ENCODE data around the gene PDE4B. TPM values are rescaled to one million over a fixed set of nuclear protein-coding genes. Genes with fewer than 3 reads are reported as not detected.
A peak's percentile ranks its signal among the peaks of the same experiment; 100 is the strongest.

The PDE4B gene
- total RNA-seq, 1 donor from 2014 or later: 7.6 TPM

- H3K4me3 ChIP-seq (ENCODE audit: insufficient read depth, low read depth, low read length): no peak overlapping the region
- no peak overlapping the region for H3K27ac Mint-ChIP-seq (ENCODE audit: unreplicated experiment)
- H3K27me3 ChIP-seq (ENCODE audit: insufficient read depth, low read length): no peaks in the 10 kb centered on the region
- no peaks in the 10 kb centered on the region for H3K79me2 ChIP-seq (ENCODE audit: insufficient read depth, low read length)
- peaks cover 4% of the 10 kb centered on the region for H3K4me1 Mint-ChIP-seq (ENCODE audit: low read depth, unreplicated experiment)
- H3K4me2 ChIP-seq (ENCODE audit: low read length): no peak overlapping the region
- no peaks in the 10 kb centered on the region for H3K36me3 ChIP-seq (ENCODE audit: insufficient read depth, low read length)
- no peak overlapping the region for H2AFZ ChIP-seq (ENCODE audit: low read depth, low read length)
- DNase-seq (ENCODE audit: low read depth) (no peak), FAIRE-seq (no peak)
- H3K9me3 ChIP-seq (ENCODE audit: insufficient read depth, low read depth, low read length): no peaks in the 10 kb centered on the region
- H3K9me3 Mint-ChIP-seq (ENCODE audit: unreplicated experiment): no peaks in the 10 kb centered on the region
- no peaks in the 10 kb centered on the region for H3K36me3 Mint-ChIP-seq (ENCODE audit: low read depth, unreplicated experiment)
- peaks cover 3% of the 10 kb centered on the region for H3K27me3 Mint-ChIP-seq (ENCODE audit: low read depth, unreplicated experiment)
- no peak overlapping the region for H3K4me3 Mint-ChIP-seq (ENCODE audit: unreplicated experiment)
- H3K27ac ChIP-seq (ENCODE audit: low read depth, low read length): no peak overlapping the region
- no peak for TF ChIP-seq CTCF (IDR thresholded peaks at IDR 0.05; ENCODE audit: insufficient read depth, low read depth, low read length)
- no peak for TF ChIP-seq EZH2 (IDR thresholded peaks at IDR 0.05; ENCODE audit: insufficient read depth, low read length)
- no peaks in the 10 kb centered on the region for H4K20me1 ChIP-seq (ENCODE audit: insufficient read depth, low read length)
- no peak overlapping the region for H3K9ac ChIP-seq (ENCODE audit: low read length)
- peaks cover 6% of the 10 kb centered on the region for H3K4me1 ChIP-seq (ENCODE audit: insufficient read depth, low read length)
Observed at GRCh38 chr1:65955071-65955470, 162.4 kb downstream of the PDE4B start.

- no peaks in the 10 kb centered on the region for H3K79me2 ChIP-seq (ENCODE audit: insufficient read depth, low read length)
- no peaks in the 10 kb centered on the region for H3K27me3 ChIP-seq (ENCODE audit: insufficient read depth, low read length)
- Mint-ChIP-seq H3K27me3 (ENCODE audit: low read depth, unreplicated experiment) (no peaks in the 10 kb centered on the region), H3K9me3 (ENCODE audit: unreplicated experiment) (no peaks in the 10 kb centered on the region), H3K36me3 (ENCODE audit: low read depth, unreplicated experiment) (no peaks in the 10 kb centered on the region), H3K27ac (ENCODE audit: unreplicated experiment) (no peak overlapping the region), H3K4me3 (ENCODE audit: unreplicated experiment) (no peak overlapping the region), H3K4me1 (ENCODE audit: low read depth, unreplicated experiment) (peaks cover 7% of the 10 kb centered on the region)
- H3K4me2 ChIP-seq (ENCODE audit: low read length): no peak overlapping the region
- H3K4me3 ChIP-seq (ENCODE audit: insufficient read depth, low read depth, low read length): no peak overlapping the region
- no peak overlapping the region for H3K9ac ChIP-seq (ENCODE audit: low read length)
- no peak for TF ChIP-seq EZH2 (IDR thresholded peaks at IDR 0.05; ENCODE audit: insufficient read depth, low read length)
- TF ChIP-seq CTCF (IDR thresholded peaks at IDR 0.05; ENCODE audit: insufficient read depth, low read depth, low read length): no peak
- no peaks in the 10 kb centered on the region for H3K9me3 ChIP-seq (ENCODE audit: insufficient read depth, low read depth, low read length)
- H3K36me3 ChIP-seq (ENCODE audit: insufficient read depth, low read length): no peaks in the 10 kb centered on the region
- H4K20me1 ChIP-seq (ENCODE audit: insufficient read depth, low read length): no peaks in the 10 kb centered on the region
- no peak overlapping the region for H2AFZ ChIP-seq (ENCODE audit: low read depth, low read length)
- no peak for FAIRE-seq
- H3K27ac ChIP-seq (ENCODE audit: low read depth, low read length): no peak overlapping the region
- no peak for DNase-seq (ENCODE audit: low read depth)
- peaks cover 8% of the 10 kb centered on the region for H3K4me1 ChIP-seq (ENCODE audit: insufficient read depth, low read length)
Observed at GRCh38 chr1:65955503-65955902, 162.8 kb downstream of the PDE4B start.

- Histone ChIP-seq H3K27me3 (ENCODE audit: insufficient read depth, low read length) (no peaks in the 10 kb centered on the region), H3K4me3 (ENCODE audit: insufficient read depth, low read depth, low read length) (no peak overlapping the region), H3K4me2 (ENCODE audit: low read length) (no peak overlapping the region), H3K36me3 (ENCODE audit: insufficient read depth, low read length) (no peaks in the 10 kb centered on the region), H3K27ac (ENCODE audit: low read depth, low read length) (no peak overlapping the region), H3K9ac (ENCODE audit: low read length) (no peak overlapping the region), H3K4me1 (ENCODE audit: insufficient read depth, low read length) (peaks cover 3% of the 10 kb centered on the region), H3K79me2 (ENCODE audit: insufficient read depth, low read length) (no peaks in the 10 kb centered on the region), H4K20me1 (ENCODE audit: insufficient read depth, low read length) (no peaks in the 10 kb centered on the region), H3K9me3 (ENCODE audit: insufficient read depth, low read depth, low read length) (no peaks in the 10 kb centered on the region), H2AFZ (ENCODE audit: low read depth, low read length) (no peak overlapping the region)
- Mint-ChIP-seq H3K27ac (ENCODE audit: unreplicated experiment) (no peak overlapping the region), H3K4me1 (ENCODE audit: low read depth, unreplicated experiment) (peaks cover 7% of the 10 kb centered on the region), H3K4me3 (ENCODE audit: unreplicated experiment) (no peak overlapping the region), H3K36me3 (ENCODE audit: low read depth, unreplicated experiment) (no peaks in the 10 kb centered on the region), H3K27me3 (ENCODE audit: low read depth, unreplicated experiment) (no peaks in the 10 kb centered on the region), H3K9me3 (ENCODE audit: unreplicated experiment) (no peaks in the 10 kb centered on the region)
- FAIRE-seq (peak; percentile 52), DNase-seq (ENCODE audit: low read depth) (no peak)
- TF ChIP-seq CTCF (IDR thresholded peaks at IDR 0.05; ENCODE audit: insufficient read depth, low read depth, low read length): peak; percentile 63
- no peak for TF ChIP-seq EZH2 (IDR thresholded peaks at IDR 0.05; ENCODE audit: insufficient read depth, low read length)
Observed at GRCh38 chr1:65958561-65959350, 166.1 kb downstream of the PDE4B start.
